ENCODE data around the gene NAP1L5. TPM values are rescaled to one million over a fixed set of nuclear protein-coding genes. Genes with fewer than 3 reads are reported as not detected.
A peak's percentile ranks its signal among the peaks of the same experiment; 100 is the strongest.

NAP1L5 gene
- total and polyA plus RNA-seq, 9 of the 15 experiments (the other 6 are each of a cell fraction or from before 2014, with no cell fraction given) = 2.4 to 10.6 (median 7.0) TPM

- intact Hi-C loops (cut with micrococcal nuclease) (no loop called here), in situ Hi-C loops (cut with MboI) (no loop called here)
- no peak overlapping the region for H3K4me3 ChIP-seq
- no peaks in the 10 kb centered on the region for H4K20me1 ChIP-seq (replicated peaks; ENCODE audit: control insufficient read depth, insufficient read depth, low read length)
- no peak overlapping the region for H2AFZ ChIP-seq (ENCODE audit: low read depth, low read length)
- H3K27me3 ChIP-seq (ENCODE audit: control insufficient read depth in 2 of 2, insufficient read depth in 2 of 2, low read length in 2 of 2) = no peaks in the 10 kb centered on the region
- no peak for ATAC-seq
- POLR2A ChIA-PET = no interaction called here
- FAIRE-seq = no peak
- no peaks in the 10 kb centered on the region for H3K9me1 ChIP-seq (ENCODE audit: control insufficient read depth, insufficient read depth, low read length)
- no peak overlapping the region for H3K9ac ChIP-seq (ENCODE audit: insufficient read depth in 1 of 2, low read depth in 2 of 2, low read length in 2 of 2)
- no peaks in the 10 kb centered on the region for H3K4me1 ChIP-seq (replicated peaks in 1 of 2; ENCODE audit: control insufficient read depth in 2 of 2, insufficient read depth in 2 of 2, low read length in 2 of 2)
- H3K27ac ChIP-seq (ENCODE audit: extremely low read depth, low read depth, low read length) = no peak overlapping the region
- TF ChIP-seq ZNF408 (CRISPR knock-in tag; IDR thresholded peaks at IDR 0.05; ENCODE audit: low read depth) = no peak
- TF ChIP-seq NR2C1 (IDR thresholded peaks at IDR 0.05) = peak; percentile 62; the same call in 1 of the 2 replicates
- peak; percentile 50; the same call in 1 of the 2 replicates for TF ChIP-seq NR2C1 (tag; IDR thresholded peaks at IDR 0.05)
- no peak overlapping the region for H3K4me2 ChIP-seq (ENCODE audit: insufficient read depth, low read length)
- DNase-seq (ENCODE audit: extremely low read depth in 1 of 4, low spot score in 3 of 4) = no peak
- CTCF ChIA-PET (ENCODE audit: low intra/inter-chr PET ratio) = no interaction called here
- H3K79me2 ChIP-seq (ENCODE audit: control insufficient read depth, insufficient read depth, low read length) = no peaks in the 10 kb centered on the region
- BruUV-seq (replicated peaks) = no TSS peak
- H3K36me3 ChIP-seq (ENCODE audit: control insufficient read depth, insufficient read depth, low read length) = peaks cover 53% of the 10 kb centered on the region; the same call in 2 of the 3 replicates
- WGBS (ENCODE audit: insufficient coverage, low coverage, missing lambda C conversion rate) = 75% methylated on average over 1 of the region's 1 CpG
- H3K9me3 ChIP-seq (replicated peaks; ENCODE audit: control insufficient read depth, insufficient read depth, low read depth, low read length) = no peaks in the 10 kb centered on the region
Observed at GRCh38 chr4:88745581-88746163, 48.0 kb upstream of the NAP1L5 start.

GRCh38 chr4:88745175-88745574 is 47.5 kb upstream of the NAP1L5 start:
- Histone ChIP-seq H3K4me2 (ENCODE audit: insufficient read depth, low read length) (no peak overlapping the region), H3K79me2 (ENCODE audit: control insufficient read depth, insufficient read depth, low read length) (no peaks in the 10 kb centered on the region), H3K27ac (ENCODE audit: extremely low read depth, low read depth, low read length) (no peak overlapping the region), H3K9me3 (replicated peaks; ENCODE audit: control insufficient read depth, insufficient read depth, low read depth, low read length) (no peaks in the 10 kb centered on the region), H3K4me3 (no peak overlapping the region), H3K4me1 (replicated peaks in 1 of 2; ENCODE audit: control insufficient read depth in 2 of 2, insufficient read depth in 2 of 2, low read length in 2 of 2) (no peaks in the 10 kb centered on the region), H2AFZ (ENCODE audit: low read depth, low read length) (no peak overlapping the region), H3K27me3 (ENCODE audit: control insufficient read depth in 2 of 2, insufficient read depth in 2 of 2, low read length in 2 of 2) (no peaks in the 10 kb centered on the region), H3K9me1 (ENCODE audit: control insufficient read depth, insufficient read depth, low read length) (no peaks in the 10 kb centered on the region), H4K20me1 (replicated peaks; ENCODE audit: control insufficient read depth, insufficient read depth, low read length) (no peaks in the 10 kb centered on the region), H3K36me3 (ENCODE audit: control insufficient read depth, insufficient read depth, low read length) (peaks cover 51% of the 10 kb centered on the region; the same call in 2 of the 3 replicates), H3K9ac (ENCODE audit: insufficient read depth in 1 of 2, low read depth in 2 of 2, low read length in 2 of 2) (no peak overlapping the region)
- FAIRE-seq = no peak
- no peak for ATAC-seq
- 58% methylated on average over 1 of the region's 1 CpG for whole genome bisulfite sequencing (ENCODE audit: insufficient coverage, low coverage, missing lambda C conversion rate)
- DNase-seq (ENCODE audit: extremely low read depth in 1 of 4, low spot score in 3 of 4) = no peak
- POLR2A ChIA-PET = no interaction called here
- BruUV-seq (replicated peaks) = no TSS peak
- TF ChIP-seq TEAD2 (tag; IDR thresholded peaks at IDR 0.05) = no peak
- TF ChIP-seq ZNF224 (CRISPR knock-in tag; IDR thresholded peaks at IDR 0.05) = no peak
- no peak for TF ChIP-seq MAFG (tag; conservative IDR thresholded peaks at IDR 0.05)
- TF ChIP-seq ID3 (CRISPR knock-in tag; IDR thresholded peaks at IDR 0.05) = no peak
- no peak for TF ChIP-seq ID3 (tag; IDR thresholded peaks at IDR 0.05)
- TF ChIP-seq KLF1 (tag; IDR thresholded peaks at IDR 0.05) = no peak
- no peak for TF ChIP-seq PPARD (CRISPR knock-in tag; IDR thresholded peaks at IDR 0.05)
- TF ChIP-seq ESRRB (CRISPR knock-in tag; IDR thresholded peaks at IDR 0.05; ENCODE audit: borderline replicate concordance) = no peak
- TF ChIP-seq IRF1 (CRISPR knock-in tag; IDR thresholded peaks at IDR 0.05; ENCODE audit: borderline replicate concordance) = no peak
- TF ChIP-seq PTTG1 (tag; IDR thresholded peaks at IDR 0.05; ENCODE audit: low read depth) = no peak
- no peak for TF ChIP-seq ZNF274 (IDR thresholded peaks at IDR 0.05; ENCODE audit: borderline replicate concordance, low read depth, low read length)
- no peak for TF ChIP-seq ZNF707 (CRISPR knock-in tag; conservative IDR thresholded peaks at IDR 0.05)
- no peak for TF ChIP-seq ZNF830 (CRISPR knock-in tag; IDR thresholded peaks at IDR 0.05)
- CTCF ChIA-PET (ENCODE audit: low intra/inter-chr PET ratio) = no interaction called here
- intact Hi-C loops (cut with micrococcal nuclease) = no loop called here
- in situ Hi-C loops (cut with MboI) = no loop called here

Data from K562 (cell line).